HL-60/S4 treated with phorbol 12-myristate 13-acetate at 8.2 ng/mL for 4 days and 3 days (cell line): Measurements from ENCODE around the gene CAD.

ENCODE experiments used
- in situ Hi-C: fragments of 300-500 bp; cut with MboI; formaldehyde crosslinking; loops from 2 replicates; pipeline ENCODE4 v1.15.0; 2022; ENCODE audit warnings: low sequenced_read_pairs

Gene CAD

DNA sequence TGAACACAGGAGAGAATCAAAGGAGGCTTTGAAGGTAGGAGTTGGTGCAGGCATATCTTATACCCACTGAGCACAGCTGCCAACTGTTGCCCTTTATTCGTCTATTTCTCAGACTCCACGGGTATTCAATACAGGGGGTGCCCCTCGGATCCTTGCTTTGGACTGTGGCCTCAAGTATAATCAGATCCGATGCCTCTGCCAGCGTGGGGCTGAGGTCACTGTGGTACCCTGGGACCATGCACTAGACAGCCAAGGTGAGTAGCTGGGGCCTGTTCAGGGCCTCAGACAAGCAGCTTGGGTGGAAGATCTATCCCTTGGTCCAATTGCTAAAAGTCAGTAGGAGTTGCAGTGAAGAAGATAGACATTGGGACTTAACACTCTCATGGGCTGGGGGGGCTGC, 5.2 kb downstream of the CAD start:
- in situ Hi-C loops = no loop called here

GRCh38 chr2:27223416-27223815, 6.2 kb downstream of the CAD start:
- in situ Hi-C loops = no loop called here

GRCh38 chr2:27225526-27225925, 8.4 kb downstream of the CAD start:
- in situ Hi-C loops = no loop called here

DNA sequence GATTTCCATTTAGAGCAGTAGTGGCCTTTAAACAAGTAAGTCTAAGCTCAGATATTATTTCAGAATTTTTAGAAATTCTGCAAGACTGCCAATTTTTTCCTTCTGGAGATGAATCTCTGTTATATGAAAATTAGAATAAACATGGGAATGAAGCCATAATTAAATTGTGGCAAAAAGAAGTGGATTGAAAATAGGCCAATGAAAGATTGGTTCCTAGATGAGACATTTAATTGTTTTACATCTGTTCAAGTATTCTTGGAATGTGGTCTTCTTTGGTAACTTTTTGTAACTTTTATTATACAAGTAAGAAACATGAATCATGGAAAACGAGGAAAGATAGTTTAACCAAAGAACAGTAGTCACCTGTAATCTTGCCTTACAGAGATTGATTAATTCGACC, 10.3 kb downstream of the CAD start:
- in situ Hi-C loops = no loop called here

DNA sequence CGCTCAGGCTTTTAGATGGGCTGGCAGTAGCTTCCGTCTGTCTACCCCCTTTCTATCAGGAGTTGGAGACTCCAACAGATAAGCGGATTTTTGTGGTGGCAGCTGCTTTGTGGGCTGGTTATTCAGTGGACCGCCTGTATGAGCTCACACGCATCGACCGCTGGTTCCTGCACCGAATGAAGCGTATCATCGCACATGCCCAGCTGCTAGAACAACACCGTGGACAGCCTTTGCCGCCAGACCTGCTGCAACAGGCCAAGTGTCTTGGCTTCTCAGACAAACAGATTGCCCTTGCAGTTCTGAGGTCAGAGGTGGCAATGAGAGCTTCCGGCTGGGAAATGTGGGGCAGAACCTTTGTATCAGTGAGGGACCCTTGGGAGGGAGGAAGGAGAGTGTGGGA, 14.8 kb downstream of the CAD start:
- in situ Hi-C loops = no loop called here

GRCh38 chr2:27233341-27233740, 16.2 kb downstream of the CAD start:
- in situ Hi-C loops = no loop called here

DNA sequence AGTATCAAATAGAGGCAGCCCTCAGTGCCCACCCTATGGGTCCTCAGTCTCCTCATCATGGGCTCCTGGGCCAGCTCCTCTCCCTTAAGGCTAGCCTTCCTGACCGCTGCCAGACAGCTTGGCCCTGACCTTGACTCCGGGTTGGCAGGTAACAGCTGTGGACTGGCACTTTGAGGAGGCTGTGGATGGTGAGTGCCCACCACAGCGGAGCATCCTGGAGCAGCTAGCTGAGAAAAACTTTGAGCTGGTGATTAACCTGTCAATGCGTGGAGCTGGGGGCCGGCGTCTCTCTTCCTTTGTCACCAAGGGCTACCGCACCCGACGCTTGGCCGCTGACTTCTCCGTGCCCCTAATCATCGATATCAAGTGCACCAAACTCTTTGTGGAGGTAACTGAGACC, 19.0 kb downstream of the CAD start:
- in situ Hi-C loops = no loop called here

GRCh38 chr2:27236626-27237025, 19.5 kb downstream of the CAD start:
- in situ Hi-C loops = no loop called here

DNA sequence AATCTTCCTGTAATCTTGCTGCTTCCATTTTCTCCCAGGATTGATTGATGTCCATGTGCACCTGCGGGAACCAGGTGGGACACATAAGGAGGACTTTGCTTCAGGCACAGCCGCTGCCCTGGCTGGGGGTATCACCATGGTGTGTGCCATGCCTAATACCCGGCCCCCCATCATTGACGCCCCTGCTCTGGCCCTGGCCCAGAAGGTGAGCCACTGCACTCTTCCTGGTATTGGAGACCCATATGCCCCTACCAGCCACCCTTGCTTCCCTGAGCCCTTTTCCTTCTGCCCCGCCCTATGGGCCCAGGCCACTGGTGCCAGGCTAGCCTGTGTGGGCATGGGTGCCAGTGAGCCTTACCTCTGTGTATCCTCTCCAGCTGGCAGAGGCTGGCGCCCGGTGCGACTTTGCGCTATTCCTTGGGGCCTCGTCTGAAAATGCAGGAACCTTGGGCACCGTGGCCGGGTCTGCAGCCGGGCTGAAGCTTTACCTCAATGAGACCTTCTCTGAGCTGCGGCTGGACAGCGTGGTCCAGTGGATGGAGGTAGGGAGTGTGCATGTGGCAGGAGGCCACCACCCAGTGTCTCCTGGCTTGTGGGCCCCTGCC, 20.3 kb downstream of the CAD start:
- in situ Hi-C loops = no loop called here

DNA sequence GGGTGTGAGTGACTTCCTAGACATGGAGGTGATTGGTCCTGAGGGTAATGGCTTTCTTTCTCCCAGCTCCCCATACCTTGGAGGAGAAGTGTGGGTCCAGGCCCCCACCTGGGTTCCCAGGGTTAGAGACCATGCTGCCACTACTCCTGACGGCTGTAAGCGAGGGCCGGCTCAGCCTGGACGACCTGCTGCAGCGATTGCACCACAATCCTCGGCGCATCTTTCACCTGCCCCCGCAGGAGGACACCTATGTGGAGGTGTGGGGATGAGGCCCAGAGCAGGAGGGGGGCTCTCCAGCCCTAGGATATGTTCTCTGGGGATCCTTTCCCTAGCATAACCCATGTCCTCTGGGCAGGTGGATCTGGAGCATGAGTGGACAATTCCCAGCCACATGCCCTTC, 21.8 kb downstream of the CAD start:
- in situ Hi-C loops = no loop called here

GRCh38 chr2:27240406-27240805, 23.2 kb downstream of the CAD start:
- in situ Hi-C loops = no loop called here

- in situ Hi-C loops = no loop called here
These were observed 24.8 kb downstream of the CAD start for GRCh38 chr2:27241761-27242613.

DNA sequence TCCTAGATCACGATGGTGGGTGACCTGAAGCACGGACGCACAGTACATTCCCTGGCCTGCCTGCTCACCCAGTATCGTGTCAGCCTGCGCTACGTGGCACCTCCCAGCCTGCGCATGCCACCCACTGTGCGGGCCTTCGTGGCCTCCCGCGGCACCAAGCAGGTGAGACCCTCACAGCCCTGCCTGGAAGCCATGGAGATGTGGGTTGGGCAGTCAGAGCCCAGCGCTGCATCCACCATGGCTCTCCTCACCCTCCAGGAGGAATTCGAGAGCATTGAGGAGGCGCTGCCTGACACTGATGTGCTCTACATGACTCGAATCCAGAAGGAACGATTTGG, 25.4 kb downstream of the CAD start:
- in situ Hi-C loops = no loop called here

GRCh38 chr2:27243391-27244130, 26.4 kb downstream of the CAD start:
- in situ Hi-C loops = no loop called here

DNA sequence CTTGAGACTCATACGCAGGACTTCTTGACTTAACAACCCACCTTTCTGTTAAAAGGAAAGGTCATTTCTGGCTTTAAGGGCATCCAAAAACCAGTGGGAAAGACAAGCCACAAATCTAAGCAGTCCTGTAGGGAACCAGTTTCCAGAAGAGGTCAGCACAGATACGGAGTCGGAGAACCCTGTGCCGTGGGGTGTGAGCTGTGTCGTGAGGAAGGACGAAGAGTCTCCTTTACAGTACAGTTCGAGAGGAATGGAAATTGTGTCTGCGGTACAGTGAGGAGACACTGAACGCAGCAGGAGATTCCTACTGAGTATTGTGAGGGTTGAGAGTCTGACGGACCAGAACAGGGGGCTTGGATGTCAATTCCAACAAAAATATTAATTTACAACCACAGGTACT, 27.9 kb downstream of the CAD start:
- in situ Hi-C loops = no loop called here

- in situ Hi-C loops = no loop called here
These were observed 28.5 kb downstream of the CAD start for GRCh38 chr2:27245626-27246025.

DNA sequence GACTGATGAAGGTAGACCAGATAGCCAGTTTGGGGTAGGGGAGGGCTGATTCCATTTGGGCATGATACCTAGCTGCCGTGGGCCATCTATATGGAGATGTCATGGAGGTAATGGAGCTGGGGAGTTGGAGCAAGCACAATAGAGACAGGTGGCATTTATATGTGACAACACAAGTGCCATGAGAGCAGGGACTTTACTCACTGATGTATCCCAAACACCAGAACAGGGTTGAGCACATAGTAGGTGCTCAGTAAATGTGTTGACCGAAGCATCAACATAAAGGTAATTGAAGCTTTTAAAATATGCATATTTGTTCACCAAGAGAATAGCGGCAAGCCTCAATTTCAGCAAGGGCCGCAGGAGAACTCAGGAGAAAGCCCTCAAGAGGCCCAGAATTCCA, 30.7 kb downstream of the CAD start:
- in situ Hi-C loops = no loop called here

GRCh38 chr2:27249159-27249890, 32.2 kb downstream of the CAD start:
- in situ Hi-C loops = no loop called here

DNA sequence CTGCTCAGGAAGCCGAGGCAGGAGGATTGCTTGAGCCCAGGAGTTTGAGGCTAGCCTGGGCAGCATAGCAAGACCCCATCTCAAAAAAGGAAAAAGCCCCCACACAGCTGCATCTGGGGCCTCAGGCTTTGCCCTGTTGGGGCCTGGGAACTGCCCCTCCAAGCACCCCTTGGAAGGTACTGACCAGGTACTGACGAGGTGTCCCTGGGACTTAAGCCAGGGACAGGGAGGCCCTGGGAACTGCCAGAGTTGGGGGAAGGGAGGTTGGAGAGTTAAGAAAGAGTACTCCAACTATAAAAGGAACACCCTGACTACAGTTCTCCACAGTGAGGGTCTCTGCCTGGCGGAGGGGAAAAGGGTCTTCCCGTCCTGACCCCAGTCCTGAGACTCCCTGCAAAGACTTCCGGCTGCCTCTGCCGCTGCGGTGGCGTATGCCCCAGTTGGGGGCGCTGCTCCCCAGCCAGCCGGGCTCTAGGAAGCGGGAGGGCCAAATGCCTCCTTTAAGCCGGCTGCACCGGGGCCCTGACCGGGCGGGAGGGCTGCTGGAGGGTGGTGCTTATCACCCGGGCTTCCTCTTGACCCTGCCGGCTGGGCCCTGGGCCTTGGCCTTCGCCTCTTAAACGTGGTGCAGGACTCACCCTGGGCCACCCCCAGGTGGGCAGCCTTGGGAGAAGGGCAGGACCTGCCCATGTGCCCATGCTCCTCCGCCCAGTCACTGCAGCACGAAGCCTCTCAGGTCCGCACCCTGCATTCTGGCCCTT, 32.9 kb downstream of the CAD start:
- in situ Hi-C loops = no loop called here

DNA sequence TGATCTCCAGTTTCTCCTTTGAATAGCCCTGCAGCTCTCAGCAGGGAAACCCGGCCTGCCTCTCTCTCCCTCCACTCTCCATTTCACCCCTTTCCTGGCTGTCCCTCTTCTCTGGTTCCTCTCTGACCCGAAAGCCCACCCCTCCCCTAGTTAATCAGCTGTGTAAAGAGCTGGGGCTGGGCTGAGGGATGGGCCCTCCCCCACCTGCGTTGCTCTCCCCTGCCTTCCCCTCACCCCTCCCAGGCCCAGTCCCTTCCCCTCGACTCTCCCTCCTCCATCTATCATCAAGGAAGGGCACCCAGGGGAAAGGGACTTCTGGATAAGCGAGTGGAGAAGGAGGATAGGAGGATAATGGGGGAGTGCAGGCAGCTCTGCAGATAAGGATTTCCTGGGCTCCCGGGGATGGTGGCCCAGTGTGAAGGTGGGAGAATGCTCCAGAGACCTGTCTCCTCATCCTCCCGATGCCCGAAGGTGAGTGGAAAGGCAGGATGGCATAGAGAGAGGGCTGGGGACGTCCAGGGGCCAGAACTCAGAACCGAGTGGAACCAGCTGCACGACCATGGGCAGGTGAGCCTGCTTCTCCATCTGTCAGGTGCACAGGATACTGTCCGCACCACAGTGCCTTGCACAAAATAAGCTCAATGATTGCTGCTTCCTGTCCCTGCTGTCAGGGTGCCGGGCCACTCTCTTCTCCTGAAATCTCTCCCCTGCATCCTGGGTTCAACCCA, 33.6 kb downstream of the CAD start:
- in situ Hi-C loops = no loop called here
